ENCODE data around the gene KLHDC2.
"Not testable (repeated sequence)": the region's sequence is repeated elsewhere in the genome, so short reads cannot be mapped to it uniquely, and the experiment has no call there.

KLHDC2 gene

GRCh38 chr14:49768301-49769121 lies 558 bp downstream of the KLHDC2 start:
- TF ChIP-seq, protein P1, sequence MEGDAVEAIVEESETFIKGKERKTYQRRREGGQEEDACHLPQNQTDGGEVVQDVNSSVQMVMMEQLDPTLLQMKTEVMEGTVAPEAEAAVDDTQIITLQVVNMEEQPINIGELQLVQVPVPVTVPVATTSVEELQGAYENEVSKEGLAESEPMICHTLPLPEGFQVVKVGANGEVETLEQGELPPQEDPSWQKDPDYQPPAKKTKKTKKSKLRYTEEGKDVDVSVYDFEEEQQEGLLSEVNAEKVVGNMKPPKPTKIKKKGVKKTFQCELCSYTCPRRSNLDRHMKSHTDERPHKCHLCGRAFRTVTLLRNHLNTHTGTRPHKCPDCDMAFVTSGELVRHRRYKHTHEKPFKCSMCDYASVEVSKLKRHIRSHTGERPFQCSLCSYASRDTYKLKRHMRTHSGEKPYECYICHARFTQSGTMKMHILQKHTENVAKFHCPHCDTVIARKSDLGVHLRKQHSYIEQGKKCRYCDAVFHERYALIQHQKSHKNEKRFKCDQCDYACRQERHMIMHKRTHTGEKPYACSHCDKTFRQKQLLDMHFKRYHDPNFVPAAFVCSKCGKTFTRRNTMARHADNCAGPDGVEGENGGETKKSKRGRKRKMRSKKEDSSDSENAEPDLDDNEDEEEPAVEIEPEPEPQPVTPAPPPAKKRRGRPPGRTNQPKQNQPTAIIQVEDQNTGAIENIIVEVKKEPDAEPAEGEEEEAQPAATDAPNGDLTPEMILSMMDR (IDR thresholded peaks at IDR 0.05; ENCODE audit: low read depth, low read length, missing control alignments): no peak
- H3K4me3 ChIP-seq (ENCODE audit: low read depth, low read length): peak overlapping the region; percentile 95
- DNase-seq (ENCODE audit: low read depth): no peak
- in situ Hi-C loops (cut with HindIII; ENCODE audit: low sequenced_read_pairs): no loop called here

- in situ Hi-C loops (cut with HindIII; ENCODE audit: low sequenced_read_pairs): no loop called here
- DNase-seq (ENCODE audit: low read depth): no peak
- peak overlapping the region; percentile 95 for H3K4me3 ChIP-seq (ENCODE audit: low read depth, low read length)
- TF ChIP-seq, protein P1 (IDR thresholded peaks at IDR 0.05; ENCODE audit: low read depth, low read length, missing control alignments): no peak
Observed at GRCh38 chr14:49769171-49769570, 1.2 kb downstream of the KLHDC2 start.

DNA sequence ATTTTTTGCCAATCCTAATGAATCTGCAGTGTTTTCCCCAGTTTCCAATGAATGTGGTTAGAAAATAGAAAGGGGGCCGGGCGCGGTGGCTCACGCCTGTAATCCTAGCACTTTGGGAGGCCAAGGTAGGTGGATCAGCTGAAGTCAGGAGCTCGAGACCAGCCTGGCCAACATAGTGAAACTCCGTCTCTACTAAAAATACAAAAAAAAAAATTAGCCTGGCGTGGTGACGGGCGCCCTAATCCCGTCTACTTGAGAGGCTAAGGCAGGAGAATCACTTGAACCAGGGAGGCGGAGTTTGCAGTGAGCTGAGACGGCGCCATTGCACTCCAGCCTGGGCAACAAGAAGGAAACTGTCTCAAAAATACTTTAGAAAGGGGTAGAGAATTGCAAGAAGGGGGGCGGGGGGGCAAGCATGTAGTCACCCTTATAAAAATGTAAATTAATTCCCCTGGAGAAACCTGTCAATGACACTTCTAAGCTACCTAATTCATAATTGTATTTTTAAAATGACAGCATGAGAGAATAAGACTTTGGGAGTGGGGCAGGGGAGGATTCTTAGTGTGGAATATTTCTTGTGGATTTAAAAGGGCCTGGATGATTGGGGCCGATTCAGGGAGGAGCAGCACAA lies 1.7 kb downstream of the KLHDC2 start:
- no peak for DNase-seq (ENCODE audit: low read depth)
- H3K4me3 ChIP-seq (ENCODE audit: low read depth, low read length): peak overlapping the region; percentile 95
- in situ Hi-C loops (cut with HindIII; ENCODE audit: low sequenced_read_pairs): no loop called here
- TF ChIP-seq, protein P1 (IDR thresholded peaks at IDR 0.05; ENCODE audit: low read depth, low read length, missing control alignments): no peak

GRCh38 chr14:49770212-49770817 lies 2.4 kb downstream of the KLHDC2 start:
- DNase-seq (ENCODE audit: low read depth): no peak
- TF ChIP-seq, protein P1 (IDR thresholded peaks at IDR 0.05; ENCODE audit: low read depth, low read length, missing control alignments): no peak
- in situ Hi-C loops (cut with HindIII; ENCODE audit: low sequenced_read_pairs): no loop called here
- H3K4me3 ChIP-seq (ENCODE audit: low read depth, low read length): peak overlapping the region; percentile 0

- DNase-seq (ENCODE audit: low read depth); in situ Hi-C loops (cut with HindIII; ENCODE audit: low sequenced_read_pairs): not testable (repeated sequence)
Observed at GRCh38 chr14:49771691-49772090, 3.7 kb downstream of the KLHDC2 start.

DNA sequence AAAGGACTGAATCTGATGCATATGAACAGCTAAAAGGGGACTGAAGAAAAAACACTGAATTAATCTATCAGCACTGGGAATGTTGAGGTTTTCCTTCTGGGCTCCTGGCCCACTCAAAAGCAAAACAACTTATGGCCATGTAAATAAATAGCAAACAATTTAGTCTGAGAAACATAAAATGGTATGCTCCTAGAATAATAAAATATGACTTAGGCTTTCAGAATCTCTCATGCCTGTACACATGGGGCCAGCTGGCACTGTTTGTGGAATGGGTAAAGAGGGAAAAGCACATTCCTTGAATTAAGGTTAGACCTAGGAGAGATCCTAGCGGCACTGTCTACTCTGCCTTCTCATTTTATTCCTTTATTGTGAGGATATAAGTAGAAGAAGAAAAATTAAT lies 6.2 kb downstream of the KLHDC2 start:
- H3K4me3 ChIP-seq (ENCODE audit: low read depth, low read length): no peak overlapping the region
- in situ Hi-C loops (cut with HindIII; ENCODE audit: low sequenced_read_pairs): no loop called here
- no peak for DNase-seq (ENCODE audit: low read depth)
- TF ChIP-seq, protein P1 (IDR thresholded peaks at IDR 0.05; ENCODE audit: low read depth, low read length, missing control alignments): no peak

More at GRCh38 chr14:49771691-49772090, 3.7 kb downstream of the KLHDC2 start:
- not testable (repeated sequence) for H3K4me3 ChIP-seq (ENCODE audit: low read depth, low read length)

DNA sequence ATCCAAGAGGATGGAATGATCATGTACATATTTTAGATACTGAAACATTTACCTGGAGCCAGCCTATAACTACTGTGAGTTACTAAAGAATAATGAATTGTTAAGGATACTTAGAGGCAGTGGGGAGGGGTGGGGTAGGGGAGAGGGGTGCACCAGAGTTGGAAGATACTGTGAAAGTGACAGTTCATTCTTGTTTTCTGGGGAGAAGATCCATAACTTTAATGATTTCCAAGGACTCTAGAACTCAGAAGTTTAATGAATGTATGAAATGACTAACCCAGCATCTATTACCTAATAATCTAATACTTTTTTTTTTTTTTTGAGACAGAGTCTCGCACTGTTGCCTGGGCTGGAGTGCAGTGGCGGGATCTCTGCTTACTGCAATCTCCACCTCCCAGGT lies 10.5 kb downstream of the KLHDC2 start:
- in situ Hi-C loops (cut with HindIII; ENCODE audit: low sequenced_read_pairs): no loop called here
- TF ChIP-seq, protein P1 (IDR thresholded peaks at IDR 0.05; ENCODE audit: low read depth, low read length, missing control alignments): no peak

GRCh38 chr14:49781040-49781439 lies 13.1 kb downstream of the KLHDC2 start:
- H3K4me3 ChIP-seq (ENCODE audit: low read depth, low read length); DNase-seq (ENCODE audit: low read depth); in situ Hi-C loops (cut with HindIII; ENCODE audit: low sequenced_read_pairs): not testable (repeated sequence)

More for the DNA sequence above, 10.5 kb downstream of the KLHDC2 start:
- DNase-seq (ENCODE audit: low read depth): no peak
- no peak overlapping the region for H3K4me3 ChIP-seq (ENCODE audit: low read depth, low read length)
